ENCODE results near the gene TTC38.
A peak's percentile ranks its signal among the peaks of the same experiment; 100 is the strongest.

Gene TTC38

GRCh38 chr22:46247443-46247975 lies 20.3 kb upstream of the TTC38 start:
- Mint-ChIP-seq H3K4me3 (no peak overlapping the region), H3K4me1 (peaks cover 22% of the 10 kb centered on the region), H3K36me3 (ENCODE audit: low read depth) (peaks cover 17% of the 10 kb centered on the region), H3K9me3 (peaks cover 10% of the 10 kb centered on the region), H3K27me3 (ENCODE audit: low read depth, poor library complexity) (peaks cover 8% of the 10 kb centered on the region), H3K27ac (no peak overlapping the region)
- no peak for TF ChIP-seq CTCF (IDR thresholded peaks at IDR 0.05)
- no peak for DNase-seq

- no peak for TF ChIP-seq CTCF (IDR thresholded peaks at IDR 0.05)
- no peak within 1 kb of the TSS for H3K27ac Mint-ChIP-seq
- H3K9me3 Mint-ChIP-seq: peaks cover 18% of the 10 kb centered on the region
- peaks cover 22% of the 10 kb centered on the region for H3K4me1 Mint-ChIP-seq
- peak within 1 kb of the TSS; percentile 75 for H3K4me3 Mint-ChIP-seq
- peaks cover 18% of the 10 kb centered on the region for H3K36me3 Mint-ChIP-seq (ENCODE audit: low read depth)
- DNase-seq: peak; percentile 90
- H3K27me3 Mint-ChIP-seq (ENCODE audit: low read depth, poor library complexity): peaks cover 8% of the 10 kb centered on the region
These were observed 17.6 kb upstream of the TTC38 start, which contains the start of gene CDPF1 for GRCh38 chr22:46250035-46250782. TSS of gene CDPF1 (minus strand) at chr22:46250293. CDS start at chr22:46248284, 2,009 bp downstream.

GRCh38 chr22:46250783-46251125 lies 17.1 kb upstream of the TTC38 start:
- Mint-ChIP-seq H3K36me3 (ENCODE audit: low read depth) (peaks cover 18% of the 10 kb centered on the region), H3K4me1 (peaks cover 22% of the 10 kb centered on the region), H3K4me3 (peak overlapping the region; percentile 75), H3K27me3 (ENCODE audit: low read depth, poor library complexity) (peaks cover 14% of the 10 kb centered on the region), H3K9me3 (peaks cover 22% of the 10 kb centered on the region), H3K27ac (no peak overlapping the region)
- DNase-seq: no peak
- TF ChIP-seq CTCF (IDR thresholded peaks at IDR 0.05): no peak

GRCh38 chr22:46251266-46251665 lies 16.5 kb upstream of the TTC38 start:
- peaks cover 22% of the 10 kb centered on the region for H3K4me1 Mint-ChIP-seq
- peaks cover 18% of the 10 kb centered on the region for H3K36me3 Mint-ChIP-seq (ENCODE audit: low read depth)
- no peak for TF ChIP-seq CTCF (IDR thresholded peaks at IDR 0.05)

GRCh38 chr22:46251816-46252380 lies 15.9 kb upstream of the TTC38 start:
- peaks cover 33% of the 10 kb centered on the region for H3K9me3 Mint-ChIP-seq
- no peak for TF ChIP-seq CTCF (IDR thresholded peaks at IDR 0.05)
- DNase-seq: no peak
- no peak overlapping the region for H3K27ac Mint-ChIP-seq
- H3K4me1 Mint-ChIP-seq: peaks cover 22% of the 10 kb centered on the region
- peak overlapping the region; percentile 75 for H3K4me3 Mint-ChIP-seq
- peaks cover 23% of the 10 kb centered on the region for H3K36me3 Mint-ChIP-seq (ENCODE audit: low read depth)
- peaks cover 19% of the 10 kb centered on the region for H3K27me3 Mint-ChIP-seq (ENCODE audit: low read depth, poor library complexity)

More at GRCh38 chr22:46251266-46251665, 16.5 kb upstream of the TTC38 start:
- Mint-ChIP-seq H3K27me3 (ENCODE audit: low read depth, poor library complexity) (peaks cover 16% of the 10 kb centered on the region), H3K27ac (no peak overlapping the region), H3K4me3 (peak overlapping the region; percentile 75), H3K9me3 (peaks cover 26% of the 10 kb centered on the region)
- DNase-seq: no peak
